ENCODE data around the gene KRTAP12-3.
"Not testable (repeated sequence)": the region's sequence is repeated elsewhere in the genome, so short reads cannot be mapped to it uniquely, and the experiment has no call there.

The KRTAP12-3 gene

DNA sequence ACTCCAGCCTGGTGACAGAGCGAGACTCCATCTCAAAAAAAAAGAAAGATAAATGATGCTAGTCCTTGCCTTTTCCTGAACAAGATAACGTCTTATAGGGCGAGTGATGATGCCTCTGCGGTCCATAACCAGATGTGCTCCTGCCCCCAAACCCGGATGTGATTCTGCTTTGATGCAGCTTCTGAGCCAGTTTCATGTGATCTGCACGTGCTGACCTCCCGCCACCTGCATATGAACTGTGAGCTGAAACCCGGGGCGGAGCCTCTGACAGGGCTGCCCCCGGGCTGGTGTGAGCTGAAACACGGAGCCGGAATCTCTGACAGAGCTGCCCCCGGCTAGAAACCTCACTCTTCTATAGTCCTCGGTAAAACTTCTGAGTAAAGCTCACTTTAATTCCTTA lies 4.6 kb upstream of the KRTAP12-3 start:
- DNase-seq = no peak

DNA sequence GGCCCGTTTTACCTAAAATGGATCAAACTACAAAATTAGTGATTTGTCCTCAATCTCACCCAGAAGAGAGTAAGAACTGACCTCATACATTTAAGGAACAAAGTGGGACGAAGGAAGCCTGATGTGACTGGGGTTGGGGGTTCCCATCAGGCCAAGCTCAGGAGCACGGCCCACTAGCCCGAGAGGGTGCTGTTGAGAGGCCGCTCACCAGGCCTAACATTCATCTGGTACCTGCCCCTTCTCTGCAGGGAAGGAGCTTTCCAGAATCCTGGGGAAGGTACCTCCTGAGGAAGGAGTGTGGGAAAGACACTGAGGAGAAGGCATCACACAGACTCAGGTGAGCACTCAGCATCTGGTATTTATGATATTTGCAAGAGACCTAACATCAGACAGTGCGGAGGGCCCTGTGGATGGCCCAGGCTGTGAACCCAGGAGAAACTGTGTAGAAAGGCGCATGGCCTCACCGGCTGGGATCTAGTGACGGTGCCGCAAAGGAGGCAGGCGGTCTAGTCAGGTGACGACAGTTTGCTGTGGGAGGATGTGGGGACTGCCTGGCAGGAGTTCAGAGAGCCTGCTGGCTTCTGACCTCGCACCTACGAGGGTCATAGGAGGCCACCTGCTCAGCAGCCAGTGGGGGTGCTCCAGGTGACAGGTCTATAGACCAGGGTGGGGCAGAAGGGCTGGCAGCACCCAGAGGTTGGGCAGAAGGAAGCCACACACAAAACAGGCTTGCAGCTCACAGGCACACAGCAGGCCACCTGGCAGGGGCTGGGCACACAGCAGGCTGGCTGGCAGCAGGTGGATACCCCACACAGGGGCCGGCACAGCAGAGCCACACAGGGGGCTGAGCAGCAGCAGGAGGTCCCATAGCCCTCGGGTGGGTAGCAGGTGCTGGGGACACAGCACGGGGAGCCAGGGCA lies 3.8 kb upstream of the KRTAP12-3 start:
- no peak for DNase-seq

DNA sequence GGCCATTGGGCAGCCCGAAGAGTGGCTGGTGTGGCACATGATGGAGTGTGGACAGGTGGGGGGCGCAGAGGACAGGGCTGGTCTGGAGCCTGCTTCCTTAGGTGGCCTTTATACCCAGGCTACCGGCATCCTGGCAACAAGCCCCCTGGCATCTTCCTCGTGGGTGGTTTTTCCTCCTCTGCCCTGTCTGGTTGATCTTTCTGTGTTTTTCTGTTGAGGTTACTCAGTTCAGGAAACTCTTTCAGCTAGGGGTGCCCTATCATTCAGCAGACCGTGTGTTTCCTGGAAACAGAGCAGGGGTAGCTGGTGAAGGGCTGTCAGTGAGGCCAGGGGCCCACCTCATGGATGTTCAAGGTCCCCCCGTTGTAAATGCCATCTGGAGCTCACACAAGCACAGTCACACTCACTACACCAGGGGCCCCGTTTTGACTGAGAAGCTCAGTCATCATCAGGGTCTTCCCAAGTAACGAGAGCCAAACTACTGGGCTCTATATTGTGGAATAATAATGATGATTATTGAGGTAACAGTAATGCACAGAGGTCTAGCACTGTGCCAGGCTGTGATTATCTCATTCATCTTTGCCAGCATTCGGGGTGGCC lies 3.1 kb upstream of the KRTAP12-3 start, which contains the start of gene KRTAP12-4:
Gene KRTAP12-4, minus strand, starts transcription at position 84 of the 600 bp plus-strand sequence. Its CDS starts 45 bp downstream, at position 39.
- DNase-seq = no peak

DNA sequence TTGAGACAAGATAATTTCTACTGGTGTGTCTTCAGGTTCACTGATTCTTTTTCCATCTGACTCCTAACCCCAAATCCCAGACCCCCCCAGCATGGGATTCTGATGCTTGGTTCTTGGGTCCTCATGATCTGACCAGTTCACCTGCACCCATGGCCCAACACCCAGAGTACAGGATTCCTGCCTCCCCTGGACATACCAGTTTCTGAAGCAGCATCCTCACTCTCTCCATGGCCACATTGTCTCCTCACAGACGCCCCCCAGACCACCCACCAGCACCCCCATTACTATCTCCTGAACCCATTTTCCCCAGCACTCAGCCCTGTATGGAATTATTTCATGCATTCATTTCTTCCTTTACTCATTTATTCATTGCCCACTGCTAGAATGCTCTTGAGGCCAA lies 864 bp upstream of the KRTAP12-3 start:
- DNase-seq = no peak

DNA sequence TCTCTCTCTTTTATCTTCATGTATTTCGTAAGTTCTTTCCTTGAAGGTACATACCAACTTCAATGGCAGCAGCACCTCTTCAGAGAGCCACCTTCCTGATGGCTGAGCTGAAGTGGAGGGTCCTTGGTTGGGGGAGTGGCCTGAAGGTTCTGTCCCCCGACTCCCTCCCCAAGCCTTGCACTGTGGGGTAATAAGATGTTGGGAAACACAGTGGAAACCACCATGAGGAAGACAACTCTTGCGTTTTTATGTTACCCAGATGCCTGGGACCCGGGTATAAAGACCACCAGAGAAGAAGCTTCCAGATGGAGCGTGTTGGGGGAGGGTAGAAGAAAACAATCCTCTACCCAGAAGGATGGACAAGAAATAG lies 794 bp downstream of the KRTAP12-3 start:
- no peak for DNase-seq

DNA sequence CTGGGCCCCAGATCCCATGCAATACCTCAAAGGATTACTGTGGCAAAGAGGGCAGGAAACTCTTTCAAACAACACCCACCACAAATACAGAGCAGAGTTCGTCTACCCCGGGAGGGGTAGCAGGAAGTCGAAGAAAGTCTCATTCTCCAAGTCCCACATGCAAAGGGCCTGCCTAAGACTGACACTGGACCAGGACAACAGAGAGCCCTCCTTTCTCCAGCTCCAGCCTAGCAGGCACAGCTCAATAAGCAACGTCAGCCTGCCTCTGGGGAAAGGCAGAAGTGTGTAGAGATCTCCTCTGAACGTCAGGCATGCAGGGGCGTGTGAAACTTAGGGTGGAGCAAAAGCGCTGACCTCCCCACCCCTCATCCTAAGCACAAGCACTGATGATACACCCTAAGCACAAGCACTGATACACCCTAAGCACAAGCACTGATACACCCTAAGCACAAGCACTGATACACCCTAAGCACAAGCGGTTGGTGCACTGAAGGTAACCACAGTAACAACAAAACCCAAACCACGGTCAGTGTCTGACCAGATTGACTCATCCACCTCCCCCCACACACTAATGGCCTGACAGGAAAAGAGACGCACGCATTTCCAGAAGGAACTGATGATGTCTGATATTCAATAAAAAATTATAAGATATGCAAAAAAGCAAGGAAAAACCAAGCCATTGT lies 1.3 kb downstream of the KRTAP12-3 start:
- no peak for DNase-seq

DNA sequence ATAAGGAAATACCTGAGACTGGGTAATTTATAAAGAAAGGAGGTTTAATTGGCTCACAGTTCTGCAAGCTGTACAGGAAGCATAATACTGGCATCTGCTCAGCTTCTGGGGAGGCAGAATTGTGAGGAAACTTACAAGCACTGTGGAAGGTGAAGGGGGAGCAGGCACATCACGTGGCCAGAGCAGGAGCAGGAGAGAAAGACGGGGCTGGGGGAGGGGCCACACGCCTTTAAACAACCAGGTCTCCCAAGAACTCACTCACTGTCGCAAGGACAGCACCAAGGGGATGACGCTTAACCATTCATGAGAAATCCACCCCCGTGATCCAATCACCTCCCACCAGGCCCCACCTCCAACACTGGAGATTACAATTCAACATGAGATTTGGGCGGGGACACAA lies 3.8 kb downstream of the KRTAP12-3 start:
- DNase-seq = not testable (repeated sequence)

DNA sequence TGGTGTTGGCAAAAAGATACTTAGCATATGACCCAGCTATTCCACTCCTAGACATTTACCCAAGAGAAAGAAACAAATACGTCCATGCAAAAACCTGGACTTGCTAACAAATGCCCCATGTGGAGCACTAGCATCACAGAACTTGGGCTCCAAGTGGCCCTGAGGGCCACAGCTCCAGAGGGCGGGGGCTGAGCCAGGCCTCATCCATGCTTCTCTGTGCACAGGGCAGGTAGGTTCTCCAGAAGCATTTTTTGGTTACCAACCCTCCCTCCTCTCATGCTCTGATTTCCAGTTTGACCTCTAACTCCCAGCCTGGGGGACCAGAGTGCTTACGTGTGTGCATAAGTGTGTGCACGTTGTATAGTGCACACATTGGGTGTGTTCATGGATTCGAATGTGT lies 7.0 kb downstream of the KRTAP12-3 start:
- no peak for DNase-seq

DNA sequence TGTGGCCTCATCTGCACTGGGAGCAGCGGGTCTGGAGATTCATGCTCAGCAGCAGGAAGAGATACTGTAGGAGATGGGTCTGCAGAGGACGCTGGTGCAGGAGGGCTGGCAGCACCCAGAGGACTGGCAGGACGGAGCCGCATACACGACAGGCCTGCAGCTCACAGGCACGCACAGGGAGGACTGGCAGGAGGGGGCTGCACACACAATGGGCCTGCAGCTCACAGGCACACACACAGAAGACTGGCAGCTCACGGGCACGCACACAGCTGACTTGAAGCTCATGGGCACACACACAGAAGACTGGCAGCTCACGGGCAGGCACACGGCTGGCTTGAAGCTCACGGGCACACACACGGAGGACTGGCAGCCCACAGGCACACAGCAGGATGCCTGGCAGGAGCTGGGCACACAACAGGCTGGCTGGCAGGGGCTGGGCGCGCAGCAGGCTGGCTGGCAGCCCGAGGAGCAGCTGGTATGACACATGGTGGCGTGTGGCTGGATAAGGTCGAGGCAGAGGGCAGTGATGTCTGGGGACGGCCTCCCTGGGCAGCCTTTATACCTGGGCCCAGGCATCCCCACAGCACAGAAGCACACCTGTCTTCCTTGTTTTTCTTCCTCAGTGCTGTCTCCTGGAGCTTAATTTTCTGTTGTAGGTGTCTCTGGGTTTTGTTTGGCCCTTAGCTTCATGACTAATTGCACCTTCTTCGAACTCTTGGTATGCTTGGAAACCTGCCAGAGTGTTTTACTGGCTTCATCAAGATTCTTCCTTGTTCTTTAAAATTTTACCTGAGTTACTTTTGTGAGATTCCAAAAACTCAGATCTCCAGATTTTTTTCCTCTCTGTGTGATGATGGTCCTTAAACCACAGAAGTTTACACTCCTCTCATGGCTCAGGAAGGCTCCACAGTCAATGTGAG lies 8.9 kb downstream of the KRTAP12-3 start, which contains the start of gene KRTAP12-2:
Gene KRTAP12-2, minus strand, starts transcription at position 527 of the 920 bp plus-strand sequence. Its CDS starts 41 bp downstream, at position 486.
- DNase-seq = no peak

DNA sequence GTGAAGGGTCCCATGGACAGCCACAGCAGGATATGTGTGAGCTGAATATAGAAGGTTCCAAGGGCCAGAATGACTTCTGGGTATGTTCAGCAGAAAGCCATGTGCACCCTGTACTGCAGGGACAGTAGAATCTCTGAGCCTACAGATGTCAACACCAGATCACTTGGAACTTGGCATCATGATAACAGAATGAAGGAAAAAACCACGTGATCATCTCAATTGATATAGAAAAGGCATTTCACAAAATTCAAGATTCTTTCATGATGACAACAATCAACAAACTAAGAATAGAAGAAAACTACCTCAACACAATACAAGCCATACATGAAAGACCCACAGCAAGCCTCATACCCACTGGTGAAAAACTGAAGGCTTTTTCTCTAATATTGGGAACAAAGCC lies 9.9 kb downstream of the KRTAP12-3 start:
- no peak for DNase-seq

DNA sequence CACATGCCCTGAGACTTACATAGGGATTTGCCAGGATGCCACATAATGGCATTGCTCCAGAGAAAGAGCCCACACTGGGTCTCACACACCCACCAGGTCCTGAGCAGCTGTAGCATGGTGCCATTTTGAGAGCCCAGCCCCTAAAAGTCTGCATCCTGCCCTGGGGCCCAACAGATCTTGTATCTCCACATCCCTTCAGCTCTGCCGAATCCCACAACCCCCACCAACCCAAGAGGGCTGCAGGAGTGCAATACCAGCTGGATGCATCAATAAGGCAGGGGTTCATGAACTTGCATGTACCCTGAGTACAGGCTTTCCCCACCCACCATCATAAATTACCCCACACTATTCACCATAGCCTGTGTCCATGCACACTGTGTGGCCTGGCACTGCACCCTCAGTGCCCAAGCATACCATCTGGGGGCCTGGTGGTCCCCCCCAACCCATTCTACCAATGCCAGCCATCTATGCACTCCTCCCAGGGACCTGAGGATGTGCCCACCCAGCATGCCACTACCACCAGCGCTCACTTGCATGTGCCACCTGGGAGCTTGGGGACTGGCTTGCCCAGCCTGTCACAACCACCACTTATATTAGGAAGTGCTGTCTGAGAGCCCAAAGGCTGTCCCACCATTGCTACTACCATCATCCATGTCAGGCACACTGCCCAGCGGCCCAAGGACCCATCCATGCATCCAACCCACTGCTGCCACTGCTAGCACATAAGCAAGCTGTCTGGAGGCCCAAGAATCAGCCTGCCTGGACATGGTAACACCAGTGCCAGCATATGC lies 13.1 kb downstream of the KRTAP12-3 start:
- DNase-seq = no peak

DNA sequence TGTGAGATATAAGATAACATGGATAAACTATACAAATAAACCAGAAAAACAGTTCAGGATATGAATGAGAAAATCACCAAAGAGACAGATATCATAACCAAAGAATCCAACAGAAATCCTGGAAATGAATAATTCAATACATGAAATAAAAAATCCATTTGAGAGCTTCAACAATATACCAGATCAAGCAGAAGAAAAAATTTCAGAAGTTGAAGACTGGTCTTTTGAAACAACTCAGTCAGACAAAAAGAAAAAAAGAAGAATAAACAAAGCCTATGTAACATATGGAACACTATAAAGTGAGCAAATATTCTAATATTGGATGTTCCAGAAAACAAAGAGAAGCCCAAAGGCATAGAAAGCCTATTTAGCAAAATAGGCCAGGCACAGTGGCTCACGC lies 14.2 kb downstream of the KRTAP12-3 start:
- no peak for DNase-seq

DNA sequence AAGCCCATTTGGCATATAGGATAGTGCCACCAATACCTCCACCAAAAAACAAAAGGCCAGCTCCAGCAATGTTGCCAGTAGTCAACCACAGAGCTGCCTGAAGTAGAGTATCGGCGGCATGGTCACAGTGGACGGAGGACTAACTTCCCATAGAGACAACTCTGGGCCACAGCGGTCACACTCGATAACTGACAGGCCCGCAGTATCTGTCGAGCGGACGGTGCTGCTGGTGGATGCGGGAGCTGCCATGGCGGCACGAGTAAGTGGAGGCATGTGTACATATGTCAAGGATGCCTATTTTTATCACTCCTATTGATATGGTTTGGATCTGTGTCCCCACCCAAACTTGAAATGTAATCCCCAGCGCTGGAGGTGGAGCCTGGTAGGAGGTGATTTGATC lies 20.1 kb downstream of the KRTAP12-3 start:
- DNase-seq = no peak

DNA sequence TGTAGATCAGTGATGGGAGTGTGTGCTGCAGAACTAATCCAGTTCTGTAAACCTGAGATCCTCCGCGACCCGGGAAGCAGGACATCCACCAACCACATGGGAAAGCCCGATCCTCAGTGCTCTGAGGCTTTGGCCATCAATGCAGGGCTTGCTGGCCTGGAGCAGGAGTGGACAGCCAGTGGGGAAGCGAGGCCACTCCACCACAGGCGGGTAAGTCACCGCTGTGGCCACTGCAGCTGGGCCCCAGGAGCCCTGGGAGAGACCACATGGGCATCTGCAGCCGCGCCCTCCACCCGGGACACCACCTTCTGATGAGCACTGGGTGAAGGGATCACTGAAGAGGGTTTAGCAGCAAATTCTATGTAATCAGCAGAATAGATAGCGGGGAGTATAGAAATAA lies 23.4 kb downstream of the KRTAP12-3 start:
- DNase-seq = no peak

DNA sequence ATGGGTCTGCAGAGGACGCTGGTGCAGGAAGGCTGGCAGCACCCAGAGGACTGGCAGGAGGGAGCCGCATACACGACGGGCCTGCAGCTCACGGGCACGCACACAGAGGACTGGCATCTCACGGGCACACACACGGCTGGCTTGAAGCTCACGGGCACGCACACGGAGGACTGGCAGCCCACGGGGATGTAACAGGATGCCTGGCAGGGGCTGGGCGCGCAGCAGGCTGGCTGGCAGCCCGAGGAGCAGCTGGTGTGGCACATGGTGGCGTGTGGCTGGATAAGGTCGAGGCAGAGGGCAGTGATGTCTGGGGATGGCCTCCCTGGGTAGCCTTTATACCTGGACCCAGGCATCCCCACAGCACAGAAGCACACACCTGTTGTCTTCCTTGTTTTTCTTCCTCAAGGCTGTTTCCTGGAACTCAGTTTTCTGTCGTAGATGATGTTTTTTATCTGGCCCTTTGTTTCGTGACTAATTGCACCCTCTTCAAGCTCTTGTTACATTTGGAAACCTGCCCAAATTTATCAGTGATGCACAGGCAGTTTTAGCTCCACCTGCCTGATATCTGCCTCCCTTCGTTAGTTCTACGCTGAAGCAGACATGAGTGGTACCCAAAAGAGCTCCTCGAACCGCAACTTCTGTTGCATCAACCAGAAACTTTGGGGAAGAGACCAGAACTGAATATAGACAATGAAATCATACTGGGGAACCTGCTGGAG lies 24.3 kb downstream of the KRTAP12-3 start, which contains the start of gene KRTAP12-1:
Gene KRTAP12-1, minus strand, starts transcription at position 303 of the 719 bp plus-strand sequence. Its CDS starts 40 bp downstream, at position 263.
- no peak for DNase-seq

DNA sequence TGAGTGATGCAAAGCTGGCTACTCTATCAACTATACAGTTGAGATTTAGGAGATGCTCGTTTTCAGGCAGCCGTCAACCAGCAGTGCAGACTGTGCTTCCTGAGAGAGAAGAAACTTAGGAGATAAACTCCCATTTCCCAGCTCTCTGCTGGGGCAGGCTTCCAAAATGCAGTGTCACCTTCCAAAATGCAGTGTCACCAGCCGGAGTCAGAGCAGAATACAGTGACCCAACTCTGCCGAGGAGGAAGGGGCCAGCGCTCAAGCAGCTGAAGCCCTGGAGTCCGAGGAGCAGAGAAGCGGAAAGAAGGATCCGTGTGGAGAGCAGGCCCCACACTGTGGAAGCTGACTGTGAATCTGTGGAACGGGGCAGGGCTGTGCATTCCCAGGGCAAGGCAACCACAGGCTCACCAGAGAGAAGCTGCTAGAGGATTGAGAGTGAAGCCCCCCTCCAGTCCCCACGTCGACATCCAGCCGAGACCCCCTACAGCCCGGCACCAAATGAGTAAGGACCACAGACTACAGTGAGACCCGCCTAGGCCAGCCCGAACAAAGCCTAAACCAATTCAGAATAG lies 24.9 kb downstream of the KRTAP12-3 start:
- no peak for DNase-seq

DNA sequence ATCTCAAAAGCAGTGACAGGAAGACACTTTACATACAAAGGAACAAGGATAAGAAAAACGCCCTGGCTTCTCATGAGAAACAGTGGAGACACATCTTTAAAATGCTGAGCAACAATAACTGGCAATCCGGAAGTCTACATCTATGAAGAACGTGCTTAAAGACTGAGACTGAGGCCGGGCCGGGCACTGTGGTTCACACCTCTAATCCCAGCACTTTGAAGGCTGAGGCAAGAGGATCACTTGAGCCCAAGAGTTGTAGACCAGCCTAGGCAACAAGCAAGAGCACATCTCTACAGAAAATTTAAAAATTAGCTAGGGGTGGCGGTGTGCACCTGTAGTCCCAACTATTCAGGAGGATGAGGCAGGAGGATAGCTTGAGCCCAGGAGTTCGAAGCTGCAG lies 26.3 kb downstream of the KRTAP12-3 start:
- no peak for DNase-seq

DNA sequence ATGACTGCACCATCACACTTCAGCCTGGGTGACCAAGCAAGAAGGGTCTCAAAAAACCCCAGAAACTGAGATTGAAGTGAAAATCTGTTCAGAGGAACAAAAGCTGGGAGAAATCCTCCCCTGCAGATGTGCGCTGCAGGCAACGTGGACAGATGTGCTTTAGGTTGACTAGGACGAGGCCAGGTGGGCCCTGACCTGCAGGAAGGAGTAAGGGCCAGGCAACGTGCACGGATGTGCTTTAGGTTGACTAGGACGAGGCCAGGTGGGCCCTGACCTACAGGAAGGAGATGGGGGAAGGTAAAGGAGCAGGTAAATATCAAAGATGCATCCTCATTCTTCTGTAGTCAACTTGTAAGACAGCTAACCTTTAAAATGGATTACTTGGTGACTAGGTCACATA lies 26.8 kb downstream of the KRTAP12-3 start:
- DNase-seq = no peak

DNA sequence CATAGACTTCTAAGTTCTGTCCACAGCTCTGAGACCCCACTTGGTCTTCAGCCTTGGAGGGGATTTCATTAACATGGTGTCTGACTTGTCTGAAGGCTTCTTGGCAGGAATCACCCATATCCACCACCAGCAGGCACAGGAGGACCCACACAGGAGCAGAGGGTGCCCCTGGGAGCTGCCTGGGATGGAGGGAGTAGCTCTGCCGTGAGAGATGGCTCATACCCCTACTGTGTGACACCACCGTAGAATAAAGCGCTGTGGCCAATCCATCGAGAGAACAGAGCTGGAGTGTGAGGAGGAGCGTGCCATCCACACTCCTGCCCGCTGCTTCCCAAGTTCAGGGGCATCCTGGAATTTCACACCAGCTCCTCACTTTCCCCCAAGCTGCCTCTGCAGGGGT lies 27.3 kb downstream of the KRTAP12-3 start:
- DNase-seq = not testable (repeated sequence)
